Measurements from ENCODE around the gene COL4A3.

GRCh38 chr2:227222292-227222691 lies 57.9 kb downstream of the COL4A3 start:
- no peak for TF ChIP-seq CTCF (IDR thresholded peaks at IDR 0.05)
- no peak for TF ChIP-seq POLR2A (IDR thresholded peaks at IDR 0.05)
- no peak for TF ChIP-seq EP300 (IDR thresholded peaks at IDR 0.05; ENCODE audit: low read depth)
